SHP77 (cell line): ENCODE measurements around the gene CCDC136.

Experiments used
- DNase-seq, 2 experiments: peaks; one replicate each; lab custom pipeline; 2025; lab: John Stamatoyannopoulos, UW

Gene CCDC136

GRCh38 chr7:128777156-128778123 lies 14.3 kb upstream of the CCDC136 start:
- no peak for DNase-seq

- no peak for DNase-seq
Observed at GRCh38 chr7:128778946-128779345, 12.8 kb upstream of the CCDC136 start.

- no peak for DNase-seq
Observed at GRCh38 chr7:128781126-128781525, 10.6 kb upstream of the CCDC136 start.

GRCh38 chr7:128781851-128782250 lies 9.9 kb upstream of the CCDC136 start:
- DNase-seq: no peak

GRCh38 chr7:128783143-128783861 lies 8.5 kb upstream of the CCDC136 start:
- DNase-seq: peak; percentile 27 to 49

- no peak for DNase-seq
Observed at GRCh38 chr7:128785738-128786137, 6.0 kb upstream of the CCDC136 start.

- DNase-seq: no peak
Observed at GRCh38 chr7:128788446-128789412, 3.0 kb upstream of the CCDC136 start.

- no peak for DNase-seq
Observed at GRCh38 chr7:128790315-128791041, 1.3 kb upstream of the CCDC136 start.

GRCh38 chr7:128791972-128792327 lies 182 bp downstream of the CCDC136 start:
- no peak for DNase-seq

- no peak for DNase-seq
Observed at GRCh38 chr7:128792471-128793180, 858 bp downstream of the CCDC136 start.

- DNase-seq: no peak
Observed at GRCh38 chr7:128793181-128793547, 1.4 kb downstream of the CCDC136 start.

- no peak for DNase-seq
Observed at GRCh38 chr7:128794020-128794419, 2.3 kb downstream of the CCDC136 start.

- no peak for DNase-seq
Observed at GRCh38 chr7:128794436-128794835, 2.7 kb downstream of the CCDC136 start.

- no peak for DNase-seq
Observed at GRCh38 chr7:128795129-128795528, 3.4 kb downstream of the CCDC136 start.

- DNase-seq: no peak
Observed at GRCh38 chr7:128796327-128796726, 4.6 kb downstream of the CCDC136 start.

- no peak for DNase-seq
Observed at GRCh38 chr7:128799451-128799850, 7.7 kb downstream of the CCDC136 start.

- no peak for DNase-seq
Observed at GRCh38 chr7:128800567-128800966, 8.8 kb downstream of the CCDC136 start.

- DNase-seq: no peak
Observed at GRCh38 chr7:128801003-128801402, 9.2 kb downstream of the CCDC136 start.

GRCh38 chr7:128801667-128802418 lies 10.1 kb downstream of the CCDC136 start:
- DNase-seq: no peak

- no peak for DNase-seq
Observed at GRCh38 chr7:128804484-128804883, 12.7 kb downstream of the CCDC136 start.
